Activated T-cell treated with anti-CD3 and anti-CD28 coated beads, Interleukin-2, amount 50 U/mL, for 4 hours (primary cell): ENCODE data around the gene SELENOM. TPM values are rescaled to one million over a fixed set of nuclear protein-coding genes. Genes with fewer than 3 reads are reported as not detected.
"Not testable (repeated sequence)": the region's sequence is repeated elsewhere in the genome, so short reads cannot be mapped to it uniquely, and the experiment has no call there.

Experiments
- ATAC-seq, 2 donors: fragments of 200-7000 bp; cut with Tn5 transposase; one replicate each; pipeline ENCODE4 v1.10.0; 2021
- DNase-seq: peaks from one replicate; pipeline ENCODE4 v3.0.0-alpha.2; 2020
- H3K27me3 Mint-ChIP-seq: one replicate; pipeline ENCODE4 v1.8.0; 2021; ENCODE audit warnings: low read depth, mixed read lengths
- H3K36me3 Mint-ChIP-seq: one replicate; pipeline ENCODE4 v1.8.0; 2022; ENCODE audit warnings: mixed read lengths; ENCODE audit not compliant: insufficient read depth
- H3K4me1 Mint-ChIP-seq: one replicate; pipeline ENCODE4 v1.8.0; 2021; ENCODE audit warnings: low read depth, mixed read lengths
- H3K4me3 Mint-ChIP-seq: one replicate; pipeline ENCODE4 v1.8.0; 2021; ENCODE audit warnings: mild to moderate bottlenecking, moderate library complexity, mixed read lengths
- H3K9me3 Mint-ChIP-seq: one replicate; pipeline ENCODE4 v1.8.0; 2021; ENCODE audit warnings: mixed read lengths
- total RNA-seq, 3 donors: library from RNA; stranded (reverse); gene quantifications; one replicate each; pipeline ENCODE4 v1.2.1, GENCODE V29; 2021

Gene SELENOM
- total RNA-seq, 3 donors from 2014 or later = 8.1 to 19.2 (median 12.1) TPM

DNA sequence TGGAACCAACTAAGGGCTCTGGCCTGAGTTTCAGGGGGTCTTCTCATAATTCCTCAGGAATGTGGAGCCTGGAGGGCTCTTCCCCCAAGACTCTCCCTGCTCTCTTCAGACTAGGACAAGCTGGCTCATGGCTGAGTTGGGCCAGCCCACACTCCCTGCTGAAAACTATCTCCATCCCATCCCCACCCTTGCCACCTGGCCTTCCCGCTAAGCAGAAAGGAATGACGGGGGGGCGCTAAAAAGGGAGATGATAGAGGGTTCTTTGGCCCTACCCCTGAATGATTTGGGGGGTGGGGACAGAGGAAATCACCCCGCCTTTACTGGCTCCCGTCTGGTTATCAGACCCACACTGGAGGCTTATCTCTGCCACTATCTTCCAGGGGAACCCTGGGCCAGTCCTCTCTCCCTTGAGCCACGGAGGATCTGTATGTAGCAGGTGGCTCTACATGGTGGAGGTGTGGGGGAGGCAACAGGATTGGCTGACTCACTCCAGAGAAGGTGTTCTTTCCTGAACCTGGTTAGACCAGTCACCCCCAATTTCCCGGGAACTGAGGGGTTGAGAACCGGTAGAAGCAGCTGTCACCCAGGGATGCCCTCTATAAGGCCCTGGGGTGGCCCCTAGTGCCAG is 20.6 kb downstream of the SELENOM start:
- H3K27me3 Mint-ChIP-seq = no peaks in the 10 kb centered on the region
- no peaks in the 10 kb centered on the region for H3K36me3 Mint-ChIP-seq
- no peak overlapping the region for H3K4me3 Mint-ChIP-seq
- H3K9me3 Mint-ChIP-seq = no peaks in the 10 kb centered on the region
- DNase-seq = no peak
- ATAC-seq = no peak
- H3K4me1 Mint-ChIP-seq = peaks cover 26% of the 10 kb centered on the region

DNA sequence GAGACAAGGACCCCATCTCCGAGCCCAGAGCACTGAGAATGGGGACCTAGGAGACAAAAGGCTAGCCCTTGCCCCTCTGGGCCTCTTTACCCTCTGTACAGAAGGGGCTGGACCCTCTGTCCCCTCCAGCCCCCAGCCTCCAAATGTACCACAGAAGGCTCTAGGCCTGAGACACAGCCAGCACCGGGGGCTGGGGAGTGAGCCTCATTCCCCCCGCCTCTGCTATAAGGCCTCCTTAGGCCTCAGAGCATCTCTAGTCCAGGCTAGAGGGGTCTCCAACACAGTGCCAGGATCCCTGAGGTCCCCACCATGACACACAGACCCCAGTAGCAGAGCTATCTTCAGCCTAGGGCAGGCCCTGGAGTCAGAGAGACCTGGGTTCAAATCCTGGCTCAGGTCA is 21.4 kb downstream of the SELENOM start:
- no peaks in the 10 kb centered on the region for H3K36me3 Mint-ChIP-seq
- H3K4me3 Mint-ChIP-seq = peak overlapping the region; percentile 83
- DNase-seq = no peak
- H3K27me3 Mint-ChIP-seq = no peaks in the 10 kb centered on the region
- H3K4me1 Mint-ChIP-seq = peaks cover 33% of the 10 kb centered on the region
- H3K9me3 Mint-ChIP-seq = no peaks in the 10 kb centered on the region
- ATAC-seq = no peak

DNA sequence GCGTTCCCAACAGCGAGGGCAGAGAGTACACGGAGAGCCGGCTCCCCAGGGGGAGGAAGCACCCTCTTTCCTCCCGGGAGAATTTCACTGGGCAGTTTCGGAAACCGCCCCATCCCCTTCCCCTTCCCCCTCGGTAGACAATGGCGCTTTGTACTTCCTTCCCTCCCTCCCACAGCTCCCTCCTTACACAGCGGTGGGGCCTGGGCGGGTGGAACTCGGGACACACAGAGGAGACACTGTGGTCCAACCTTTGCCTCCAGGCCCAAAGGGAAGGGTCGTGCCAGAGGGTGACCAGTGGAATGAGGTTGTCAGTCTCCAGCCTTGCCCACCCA is 21.9 kb downstream of the SELENOM start:
- Mint-ChIP-seq H3K27me3 (no peaks in the 10 kb centered on the region), H3K4me3 (peak overlapping the region; percentile 83), H3K9me3 (no peaks in the 10 kb centered on the region), H3K36me3 (no peaks in the 10 kb centered on the region), H3K4me1 (peaks cover 37% of the 10 kb centered on the region)
- ATAC-seq (no peak), DNase-seq (no peak)

DNA sequence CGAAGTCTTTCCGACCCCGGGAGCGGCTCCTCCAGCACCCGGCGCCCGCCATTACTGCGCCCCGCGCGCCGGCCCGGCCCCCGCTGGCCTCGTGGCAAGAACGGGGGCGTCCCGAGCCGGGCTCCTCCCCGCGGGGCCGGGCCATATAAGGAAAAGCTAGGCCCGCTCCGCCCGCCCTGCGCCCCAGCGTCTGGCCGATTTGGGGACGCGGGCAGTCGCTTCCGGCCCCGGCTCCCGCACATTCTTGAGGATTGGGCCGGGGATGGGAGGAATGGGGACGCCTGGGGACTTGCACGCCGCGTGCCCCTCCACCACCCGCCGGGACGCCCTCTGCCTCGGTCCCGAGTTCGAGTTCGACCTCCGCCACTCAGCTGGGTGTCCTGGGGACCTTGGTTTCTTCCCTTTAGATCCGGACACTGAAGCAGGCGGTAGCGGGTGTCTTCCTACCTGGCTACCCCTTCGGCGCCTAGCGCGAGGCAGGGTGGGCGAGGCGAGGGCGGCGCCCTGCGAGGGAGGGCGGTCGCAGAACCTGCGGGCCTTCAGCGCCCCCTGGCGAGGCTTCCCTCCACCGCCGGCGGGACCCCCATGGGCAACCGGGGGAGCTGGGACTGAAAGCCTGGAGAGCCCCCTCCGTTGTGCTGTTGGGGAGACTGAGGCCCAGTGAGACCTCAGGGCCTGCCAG is 22.4 kb downstream of the SELENOM start:
- Mint-ChIP-seq H3K4me3 (peak overlapping the region; percentile 92), H3K36me3 (no peaks in the 10 kb centered on the region), H3K9me3 (no peaks in the 10 kb centered on the region), H3K4me1 (peaks cover 38% of the 10 kb centered on the region), H3K27me3 (no peaks in the 10 kb centered on the region)
- DNase-seq = peak; percentile 85
- ATAC-seq = peak; percentile 87 to 89

DNA sequence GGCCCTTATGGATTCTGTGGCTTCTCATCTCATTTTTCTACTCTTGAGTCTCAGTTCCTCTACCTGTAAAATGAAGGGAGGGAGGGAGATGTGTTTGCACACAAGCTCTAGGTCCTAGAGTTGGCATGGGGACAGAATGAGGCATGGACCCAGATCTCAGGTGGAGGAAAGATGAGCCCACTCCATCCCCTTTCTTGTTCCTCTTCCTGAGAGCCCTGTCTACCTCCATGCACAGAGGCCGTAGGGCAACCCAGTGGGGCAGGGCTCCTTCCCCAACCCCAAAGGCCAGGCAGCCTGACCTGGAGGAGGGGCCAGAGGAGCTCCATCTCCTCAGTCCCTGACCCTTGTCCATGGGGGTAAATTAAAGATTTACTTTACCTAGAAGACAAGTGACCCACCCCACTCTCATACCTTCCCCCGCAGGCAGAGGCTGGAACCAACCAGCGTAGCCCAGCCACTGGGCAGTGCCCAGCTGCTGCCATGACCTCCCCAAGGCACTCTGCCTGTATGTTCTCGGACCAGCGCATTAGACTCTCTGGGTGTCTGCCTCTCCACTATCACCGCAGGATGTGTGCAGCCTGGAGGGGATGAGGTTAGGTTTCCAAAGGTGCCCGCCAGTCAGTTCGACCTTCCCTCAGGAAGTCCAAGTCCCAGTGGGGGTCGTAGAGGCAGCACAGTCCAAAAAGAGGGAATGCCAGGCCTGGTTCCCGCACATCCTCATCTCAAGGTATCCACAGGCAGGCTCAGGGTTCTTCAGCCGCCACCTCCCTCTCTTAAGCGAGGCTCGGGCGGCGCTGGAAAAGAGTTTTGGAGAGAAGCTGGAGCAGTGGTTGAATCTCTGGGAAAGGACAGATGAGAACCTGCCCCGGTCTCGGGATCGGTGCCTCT is 23.2 kb downstream of the SELENOM start:
- H3K4me3 Mint-ChIP-seq = peak overlapping the region; percentile 92
- peaks cover 38% of the 10 kb centered on the region for H3K4me1 Mint-ChIP-seq
- no peaks in the 10 kb centered on the region for H3K27me3 Mint-ChIP-seq
- DNase-seq (no peak), ATAC-seq (peak; percentile 1 to 2)
- H3K36me3 Mint-ChIP-seq = no peaks in the 10 kb centered on the region
- no peaks in the 10 kb centered on the region for H3K9me3 Mint-ChIP-seq

DNA sequence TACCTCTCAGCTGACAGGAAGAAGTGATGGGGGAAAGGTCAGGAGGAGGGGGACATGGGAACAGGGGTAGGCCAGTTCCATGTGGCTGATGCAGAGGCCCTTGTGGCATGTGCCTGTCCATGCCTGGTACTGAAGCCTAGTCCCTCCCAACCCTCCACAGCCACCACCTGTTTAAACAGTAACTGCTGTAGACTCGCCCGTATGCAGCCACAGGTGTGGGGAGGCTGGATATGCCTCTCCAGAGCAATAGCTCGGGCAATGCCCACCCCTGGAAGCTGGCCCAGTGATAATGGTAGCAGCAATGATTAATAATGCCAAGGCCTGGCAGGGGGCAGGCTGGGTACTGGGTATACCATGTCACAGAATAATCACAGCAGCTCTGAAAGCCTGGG is 24.0 kb downstream of the SELENOM start:
- Mint-ChIP-seq H3K27me3 (no peaks in the 10 kb centered on the region), H3K4me1 (peaks cover 38% of the 10 kb centered on the region), H3K9me3 (no peaks in the 10 kb centered on the region), H3K36me3 (no peaks in the 10 kb centered on the region), H3K4me3 (peak overlapping the region; percentile 92)
- ATAC-seq (no peak), DNase-seq (no peak)

DNA sequence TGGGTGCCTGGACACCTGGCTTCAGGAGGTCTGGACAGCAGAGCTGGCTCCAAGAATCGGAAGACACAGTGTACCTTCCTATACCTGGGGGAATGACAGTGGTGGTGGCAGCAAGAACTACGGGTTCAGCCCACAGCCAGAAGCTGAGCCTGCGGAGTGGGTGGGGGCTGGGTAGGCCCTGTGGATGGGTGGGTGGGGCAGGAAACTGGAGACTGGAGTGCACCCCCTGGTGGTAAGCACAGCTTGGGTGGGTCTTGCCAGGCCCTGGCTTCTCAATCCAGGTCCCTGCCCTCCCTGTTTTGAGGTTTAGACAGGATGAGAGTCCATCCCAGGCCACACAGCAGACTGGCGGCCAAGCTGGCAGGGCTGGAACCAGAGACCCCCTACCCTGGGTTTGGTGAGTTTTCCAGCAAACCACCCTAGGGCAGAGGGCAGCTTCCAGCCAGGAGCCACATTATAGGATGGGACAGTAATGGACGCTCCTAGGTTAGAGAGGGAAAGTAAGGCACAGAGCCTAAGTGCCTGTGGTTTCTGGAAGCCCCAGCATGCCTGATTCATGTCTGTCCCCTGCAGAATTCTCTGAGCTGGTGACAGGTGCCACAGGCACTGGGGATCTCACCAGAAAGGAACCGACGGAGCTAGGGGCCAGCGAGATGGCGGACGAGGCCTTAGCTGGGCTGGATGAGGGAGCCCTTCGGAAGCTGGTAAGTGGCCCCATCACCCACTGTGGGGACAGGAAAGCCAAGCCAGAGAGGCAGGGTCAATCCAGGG is 24.6 kb downstream of the SELENOM start:
- DNase-seq (peak; percentile 57), ATAC-seq (no peak)
- Mint-ChIP-seq H3K27me3 (no peaks in the 10 kb centered on the region), H3K4me3 (peak overlapping the region; percentile 83), H3K9me3 (no peaks in the 10 kb centered on the region), H3K36me3 (no peaks in the 10 kb centered on the region), H3K4me1 (peaks cover 38% of the 10 kb centered on the region)

DNA sequence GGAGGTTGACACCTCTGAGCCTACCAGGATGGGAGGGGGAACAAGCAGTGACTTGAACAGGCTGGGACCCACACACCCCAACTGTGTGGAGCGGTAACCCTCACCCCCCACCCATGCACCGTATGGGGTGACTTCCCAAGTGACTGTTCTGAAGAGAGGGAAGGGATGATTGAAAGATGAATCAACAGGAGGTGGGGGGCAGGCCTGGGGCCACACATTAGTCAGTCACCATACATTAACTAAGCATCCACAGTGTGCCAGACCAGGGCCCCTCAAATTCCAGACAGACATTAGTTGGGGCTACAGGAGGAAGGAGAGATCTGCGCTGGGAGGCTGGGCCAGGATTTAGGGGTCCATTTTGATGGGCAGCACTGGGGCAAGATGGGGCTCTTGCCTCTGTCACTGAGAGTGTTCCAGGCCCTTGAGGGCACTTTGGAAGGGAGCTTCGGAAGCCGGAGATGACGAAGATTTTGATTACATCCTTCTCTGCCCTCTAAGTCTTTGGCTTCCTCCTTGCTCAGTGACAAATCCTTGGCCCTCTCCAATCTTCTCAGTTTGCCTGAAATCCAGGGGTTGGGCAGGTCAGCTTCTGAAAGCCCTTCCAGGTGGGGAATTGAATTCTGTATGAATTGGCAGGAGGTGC is 25.3 kb downstream of the SELENOM start:
- no peak for DNase-seq

DNA sequence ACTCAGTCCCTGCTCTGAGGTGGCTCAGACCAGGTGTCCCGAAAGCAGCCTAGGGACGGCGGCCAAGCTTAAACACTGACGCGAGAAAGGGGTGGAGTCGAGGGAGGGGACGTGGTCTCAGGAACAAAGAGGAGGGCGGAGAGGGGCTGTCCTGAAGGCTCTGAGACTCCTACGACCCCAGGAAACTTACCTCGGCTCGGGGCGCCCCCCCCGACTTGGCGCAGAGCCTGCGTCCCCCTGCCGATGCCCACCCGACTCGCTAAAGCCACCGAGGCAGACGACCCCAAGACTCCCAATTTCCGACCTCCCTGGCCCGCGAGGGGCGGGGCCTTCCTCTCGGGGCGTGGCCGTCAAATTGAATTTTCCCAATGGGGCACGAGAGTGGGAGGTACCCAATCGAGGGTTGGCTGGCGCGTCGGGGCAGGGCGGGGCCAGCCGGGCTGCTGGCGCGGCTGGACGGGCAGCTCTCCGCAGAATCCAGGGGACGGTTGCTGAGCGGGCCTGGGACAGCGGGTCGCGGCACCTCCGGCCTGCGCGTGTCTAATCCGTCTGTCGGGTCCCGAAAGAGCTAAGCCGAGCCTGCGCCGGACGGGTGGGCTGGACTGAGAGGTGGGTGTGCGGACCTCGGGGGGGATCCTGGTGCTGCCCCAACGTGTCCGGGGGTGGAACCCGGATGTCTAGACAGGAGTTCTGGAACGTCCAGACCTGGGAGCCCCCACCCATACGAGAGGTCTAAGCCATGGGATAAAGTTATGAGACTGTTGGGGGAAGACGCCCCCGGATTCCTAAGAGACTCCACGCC is 26.3 kb downstream of the SELENOM start, which contains the start of gene SMTN:
Gene SMTN (plus strand): TSS at position 471 of the 802 bp plus-strand sequence. CDS start 1,941 bp downstream, outside the sequence.
- peak within 1 kb of the TSS; percentile 83 for H3K4me3 Mint-ChIP-seq

More for the DNA sequence above, 25.3 kb downstream of the SELENOM start:
- ATAC-seq = no peak
- peaks cover 38% of the 10 kb centered on the region for H3K4me1 Mint-ChIP-seq
- H3K9me3 Mint-ChIP-seq = no peaks in the 10 kb centered on the region
- no peaks in the 10 kb centered on the region for H3K36me3 Mint-ChIP-seq
- H3K4me3 Mint-ChIP-seq = peak overlapping the region; percentile 83
- H3K27me3 Mint-ChIP-seq = no peaks in the 10 kb centered on the region

DNA sequence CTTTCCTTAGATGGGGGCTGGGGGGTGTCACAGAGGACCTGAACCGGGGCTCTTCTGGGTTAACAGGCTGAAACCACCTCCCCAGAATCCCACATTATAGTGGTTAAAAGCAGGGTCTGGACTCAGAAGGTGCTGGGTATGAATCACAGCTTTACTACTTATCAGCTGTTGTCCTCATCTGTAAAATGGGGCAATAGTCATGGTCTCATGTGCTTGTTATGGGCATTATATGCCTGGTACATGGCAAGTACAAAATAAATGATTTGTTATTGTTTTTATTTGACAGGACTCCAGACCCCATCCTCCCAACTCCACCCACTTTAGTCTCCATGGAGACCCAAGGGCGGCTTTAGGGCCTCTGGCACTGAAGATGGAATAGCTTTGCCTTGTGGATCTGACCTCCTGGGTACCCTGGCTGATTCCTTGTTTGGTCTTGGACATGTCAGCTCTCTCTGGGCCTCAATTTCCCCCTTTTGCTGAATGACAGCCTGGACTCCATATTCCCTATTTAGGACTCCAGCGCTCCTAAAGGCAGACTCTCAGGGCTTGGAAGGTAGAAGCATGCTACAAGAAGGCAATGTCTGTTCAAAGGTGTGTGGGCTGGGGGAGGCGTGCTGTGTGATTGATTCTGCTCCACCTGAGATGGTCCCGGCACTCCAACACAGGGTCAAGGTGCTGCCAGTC is 27.1 kb downstream of the SELENOM start:
- Mint-ChIP-seq H3K9me3 (no peaks in the 10 kb centered on the region), H3K4me1 (peaks cover 38% of the 10 kb centered on the region), H3K27me3 (no peaks in the 10 kb centered on the region), H3K36me3 (no peaks in the 10 kb centered on the region), H3K4me3 (peak overlapping the region; percentile 83)
- DNase-seq = no peak
- no peak for ATAC-seq

More for the DNA sequence above, 26.3 kb downstream of the SELENOM start, which contains the start of gene SMTN:
- no peaks in the 10 kb centered on the region for H3K27me3 Mint-ChIP-seq
- ATAC-seq (peak; percentile 69 to 70), DNase-seq (peak; percentile 83)
- peaks cover 38% of the 10 kb centered on the region for H3K4me1 Mint-ChIP-seq
- no peaks in the 10 kb centered on the region for H3K9me3 Mint-ChIP-seq
- no peaks in the 10 kb centered on the region for H3K36me3 Mint-ChIP-seq

DNA sequence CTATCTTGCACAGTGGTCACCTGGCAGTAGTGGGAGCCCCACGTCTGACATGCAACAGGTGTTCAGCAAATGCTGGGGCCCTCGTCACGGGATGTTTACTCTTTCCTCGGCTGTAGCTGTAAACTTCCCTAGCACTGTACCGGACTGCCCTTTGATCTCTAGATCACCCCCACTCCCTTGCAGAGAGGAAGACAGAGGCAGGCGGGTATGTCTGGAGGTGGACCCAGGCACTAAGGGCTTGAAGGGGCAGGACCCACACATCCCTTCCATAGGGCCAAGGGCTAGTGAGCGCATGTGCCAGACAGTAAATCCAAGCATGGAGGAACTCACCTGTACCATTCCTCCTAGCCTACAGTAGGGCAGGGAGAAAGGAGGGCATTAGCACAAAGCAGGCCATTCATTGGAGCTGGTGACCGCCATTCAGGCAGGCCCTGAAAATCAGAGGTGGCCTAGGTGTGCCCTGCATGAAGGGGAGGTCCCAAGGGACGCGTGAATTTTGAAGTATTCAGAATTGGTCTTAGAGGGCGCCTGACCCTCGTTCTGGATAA is 28.2 kb downstream of the SELENOM start:
- Mint-ChIP-seq H3K36me3 (no peaks in the 10 kb centered on the region), H3K27me3 (no peaks in the 10 kb centered on the region), H3K4me3 (no peak overlapping the region), H3K4me1 (peaks cover 34% of the 10 kb centered on the region), H3K9me3 (no peaks in the 10 kb centered on the region)
- ATAC-seq (no peak), DNase-seq (no peak)

DNA sequence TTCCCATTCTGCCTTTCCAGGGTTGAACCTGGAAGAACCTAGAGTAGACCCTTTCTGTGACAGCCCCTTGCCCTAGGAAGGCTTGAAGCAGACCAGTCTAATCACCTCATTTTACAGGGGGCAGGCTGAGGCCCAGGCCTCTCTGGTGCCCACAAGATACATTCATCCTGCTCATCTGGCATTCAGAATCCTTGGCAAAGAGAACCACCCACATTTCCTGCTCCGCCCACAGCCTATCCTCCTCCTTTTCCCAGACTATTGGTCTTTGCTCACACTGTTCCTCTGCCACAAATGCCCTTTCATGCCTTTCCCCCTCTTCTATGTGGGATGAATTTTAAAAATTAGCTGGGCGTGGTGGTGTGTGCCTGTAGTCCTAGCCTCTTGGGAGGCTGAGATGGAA is 29.0 kb downstream of the SELENOM start:
- DNase-seq, H3K4me3 Mint-ChIP-seq, H3K9me3 Mint-ChIP-seq, H3K27me3 Mint-ChIP-seq, ATAC-seq, H3K36me3 Mint-ChIP-seq: not testable (repeated sequence)
- H3K4me1 Mint-ChIP-seq = peaks cover 27% of the 10 kb centered on the region
